IPS DF 6.9 (cell line): Measurements from ENCODE around the gene TREX2.

Experiments
- DNase-seq: peaks from one replicate; pipeline ENCODE4 v3.0.0-alpha.2; 2013; ENCODE audit warnings: low read depth, low spot score
- H3K27ac ChIP-seq: one replicate; pipeline ENCODE4 v1.5.1; 2013; ENCODE audit warnings: low read length, control low read depth
- H3K27me3 ChIP-seq: 2 replicates; pipeline ENCODE4 v1.6.1; 2013; ENCODE audit warnings: mild to moderate bottlenecking, low read length; ENCODE audit not compliant: control insufficient read depth, insufficient read depth
- H3K36me3 ChIP-seq: 2 replicates; pipeline ENCODE4 v1.6.1; 2013; ENCODE audit warnings: low read length; ENCODE audit not compliant: control insufficient read depth, insufficient read depth
- H3K4me1 ChIP-seq: 2 replicates; pipeline ENCODE4 v1.6.1; 2013; ENCODE audit warnings: low read length; ENCODE audit not compliant: control insufficient read depth, insufficient read depth
- H3K4me3 ChIP-seq: 2 replicates; pipeline ENCODE4 v1.5.1; 2013; ENCODE audit warnings: mild to moderate bottlenecking, low read length
- H3K9me3 ChIP-seq: 2 replicates; pipeline ENCODE4 v1.6.1; 2013; ENCODE audit warnings: low read length, inconsistent platforms; ENCODE audit not compliant: control insufficient read depth, insufficient read depth
- WGBS: extraction: QIAGEN DNeasy Blood & Tissue Kit; methylation state at CpG from one replicate; pipeline ENCODE4 v1.1.7; 2013; ENCODE audit warnings: mixed read lengths, missing lambda C conversion rate; ENCODE audit not compliant: insufficient read length, insufficient coverage; 5-methylcytosine and 5-hydroxymethylcytosine counted together

TREX2 gene

GRCh38 chrX:153445856-153446635 is at the start of gene TREX2:
Gene TREX2 (minus strand): TSS chrX:153446056. CDS start chrX:153445430, 626 bp downstream.
- H3K27ac ChIP-seq, result no peak within 1 kb of the TSS
- WGBS, result no CpG with 5 or more reads among the region's 30 CpGs

GRCh38 chrX:153495362-153495751 is 49.5 kb upstream of the TREX2 start:
- Histone ChIP-seq H3K27ac (no peak overlapping the region), H3K4me1 (no peaks in the 10 kb centered on the region), H3K9me3 (no peaks in the 10 kb centered on the region), H3K4me3 (no peak overlapping the region), H3K27me3 (no peaks in the 10 kb centered on the region), H3K36me3 (no peaks in the 10 kb centered on the region)
- WGBS, result no CpG with 5 or more reads among the region's 17 CpGs
- no peak for DNase-seq

More at GRCh38 chrX:153445856-153446635, at the start of gene TREX2:
- Histone ChIP-seq H3K9me3 (no peaks in the 10 kb centered on the region), H3K27me3 (no peaks in the 10 kb centered on the region), H3K4me1 (no peaks in the 10 kb centered on the region; the same call in 1 of the 2 replicates), H3K36me3 (no peaks in the 10 kb centered on the region), H3K4me3 (no peak within 1 kb of the TSS)
- DNase-seq, result no peak

GRCh38 chrX:153494541-153495361 is 48.9 kb upstream of the TREX2 start, which contains the start of gene BGN:
Gene BGN (plus strand): TSS chrX:153494980. CDS start chrX:153504632, 9,652 bp downstream.
- Histone ChIP-seq H3K9me3 (no peaks in the 10 kb centered on the region), H3K4me1 (no peaks in the 10 kb centered on the region), H3K36me3 (no peaks in the 10 kb centered on the region), H3K27ac (no peak within 1 kb of the TSS), H3K27me3 (no peaks in the 10 kb centered on the region), H3K4me3 (peak within 1 kb of the TSS; percentile 24; the same call in 1 of the 2 replicates)
- no peak for DNase-seq
- no CpG with 5 or more reads among the region's 41 CpGs for WGBS

GRCh38 chrX:153494061-153494460 is 48.2 kb upstream of the TREX2 start:
- WGBS, result no CpG with 5 or more reads among the region's 12 CpGs
- H3K27ac ChIP-seq, result no peak overlapping the region
- no peak overlapping the region for H3K4me3 ChIP-seq
- H3K36me3 ChIP-seq, result no peaks in the 10 kb centered on the region
- no peaks in the 10 kb centered on the region for H3K27me3 ChIP-seq
- no peak for DNase-seq
- H3K4me1 ChIP-seq, result no peaks in the 10 kb centered on the region
- no peaks in the 10 kb centered on the region for H3K9me3 ChIP-seq

- no peaks in the 10 kb centered on the region; the same call in 1 of the 2 replicates for H3K4me1 ChIP-seq
- H3K36me3 ChIP-seq, result no peaks in the 10 kb centered on the region
- H3K9me3 ChIP-seq, result no peaks in the 10 kb centered on the region
- H3K4me3 ChIP-seq, result no peak overlapping the region
- no peak for DNase-seq
- H3K27me3 ChIP-seq, result no peaks in the 10 kb centered on the region
- no CpG with 5 or more reads among the region's 11 CpGs for WGBS
- no peak overlapping the region for H3K27ac ChIP-seq
Observed at GRCh38 chrX:153493085-153493484, 47.2 kb upstream of the TREX2 start.

- Histone ChIP-seq H3K4me3 (no peak overlapping the region), H3K9me3 (no peaks in the 10 kb centered on the region), H3K4me1 (no peaks in the 10 kb centered on the region; the same call in 1 of the 2 replicates), H3K36me3 (no peaks in the 10 kb centered on the region), H3K27me3 (no peaks in the 10 kb centered on the region), H3K27ac (no peak overlapping the region)
- WGBS, result no CpG with 5 or more reads among the region's 12 CpGs
- no peak for DNase-seq
Observed at GRCh38 chrX:153492543-153492942, 46.7 kb upstream of the TREX2 start.

- DNase-seq, result no peak
- H3K4me3 ChIP-seq, result no peak overlapping the region
- no peaks in the 10 kb centered on the region for H3K27me3 ChIP-seq
- WGBS, result no CpG with 5 or more reads among the region's 11 CpGs
- H3K9me3 ChIP-seq, result no peaks in the 10 kb centered on the region
- no peak overlapping the region for H3K27ac ChIP-seq
- H3K36me3 ChIP-seq, result no peaks in the 10 kb centered on the region
- H3K4me1 ChIP-seq, result no peaks in the 10 kb centered on the region; the same call in 1 of the 2 replicates
Observed at GRCh38 chrX:153491918-153492317, 46.1 kb upstream of the TREX2 start.

GRCh38 chrX:153491351-153491914 is 45.6 kb upstream of the TREX2 start:
- no peaks in the 10 kb centered on the region; the same call in 1 of the 2 replicates for H3K4me1 ChIP-seq
- no peaks in the 10 kb centered on the region for H3K9me3 ChIP-seq
- no peaks in the 10 kb centered on the region for H3K27me3 ChIP-seq
- H3K36me3 ChIP-seq, result no peaks in the 10 kb centered on the region
- no CpG with 5 or more reads among the region's 10 CpGs for WGBS
- DNase-seq, result no peak
- H3K4me3 ChIP-seq, result no peak overlapping the region
- no peak overlapping the region for H3K27ac ChIP-seq

GRCh38 chrX:153490217-153490930 is 44.5 kb upstream of the TREX2 start:
- peaks cover 2% of the 10 kb centered on the region; the same call in 1 of the 2 replicates for H3K4me1 ChIP-seq
- no peak overlapping the region for H3K4me3 ChIP-seq
- H3K27me3 ChIP-seq, result no peaks in the 10 kb centered on the region
- no CpG with 5 or more reads among the region's 20 CpGs for WGBS
- no peak overlapping the region for H3K27ac ChIP-seq
- DNase-seq, result no peak
- no peaks in the 10 kb centered on the region for H3K9me3 ChIP-seq
- H3K36me3 ChIP-seq, result no peaks in the 10 kb centered on the region
